Panc1 (cell line): ENCODE data around the gene MKKS.

Source experiments
- CTCF ChIP-seq: fragments of 450-650 bp; IDR thresholded peaks from 2 replicates; pipeline ENCODE4 v1.5.1; 2017; ENCODE audit warnings: mild to moderate bottlenecking
- POLR2AphosphoS5 ChIP-seq: IDR thresholded peaks from 2 replicates; pipeline ENCODE4 v1.6.1; 2012; ENCODE audit warnings: mild to moderate bottlenecking, low read depth, low read length, moderate library complexity
- REST ChIP-seq, 2 experiments: IDR thresholded peaks; 2 replicates each; pipeline ENCODE4 v1.6.1; 2011 to 2012; ENCODE audit warnings: low read depth in 2 of 2, control low read depth in 1 of 2, low read length in 1 of 2, mild to moderate bottlenecking in 1 of 2, moderate library complexity in 1 of 2; ENCODE audit not compliant: insufficient read depth in 1 of 2

- TF ChIP-seq CTCF (no peak), POLR2AphosphoS5 (no peak), REST (IDR thresholded peaks at IDR 0.05; ENCODE audit: insufficient read depth in 1 of 2, low read depth in 2 of 2, low read length in 1 of 2) (no peak)
Measured at GRCh38 chr20:10419550-10420133, 14.4 kb downstream of the MKKS start.
